Measurements from ENCODE around the gene GCK. TPM values are rescaled to one million over a fixed set of nuclear protein-coding genes. Genes with fewer than 3 reads are reported as not detected.

GCK gene
- total and polyA plus RNA-seq, 2 donors (not counting 1 experiment from before 2014, with no cell fraction given), result 0.22 to 0.24 TPM

DNA sequence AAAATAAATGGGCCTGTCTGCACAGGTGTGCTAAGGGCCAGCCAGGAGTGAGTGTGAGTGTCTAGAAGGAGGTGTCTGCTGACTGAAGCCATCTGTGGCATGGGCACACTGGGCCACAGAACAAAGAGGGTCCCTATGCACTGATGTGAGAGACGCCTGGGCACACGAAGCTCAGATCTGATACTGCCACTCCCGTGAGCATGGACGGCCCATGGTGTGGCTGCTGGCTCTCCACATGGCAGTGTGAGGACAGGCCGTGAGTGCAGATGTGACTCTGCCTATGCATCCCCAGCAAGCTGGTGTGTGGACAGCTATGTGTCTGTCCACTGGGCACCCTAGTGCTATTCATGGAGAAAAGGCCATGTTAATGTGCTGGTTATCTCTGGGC lies 35.3 kb downstream of the GCK start:
- no peak overlapping the region for H3K4me3 Mint-ChIP-seq
- intact Hi-C loops (cut with micrococcal nuclease), result no loop called here
- ChIA-PET CTCF (no interaction called here), POLR2A (no interaction called here)
- DNase-seq (no peak), ATAC-seq (ENCODE audit: low read depth) (no peak)
- no peaks in the 10 kb centered on the region for H3K9me3 Mint-ChIP-seq (ENCODE audit: insufficient read depth)
- H3K27me3 Mint-ChIP-seq, result no peaks in the 10 kb centered on the region
- H3K79me2 ChIP-seq (ENCODE audit: control insufficient read depth, insufficient read depth, low read length), result no peaks in the 10 kb centered on the region
- no peaks in the 10 kb centered on the region for H3K36me3 ChIP-seq (replicated peaks in 1 of 2; ENCODE audit: control extremely low read depth in 1 of 2, control insufficient read depth in 1 of 2, extremely low read depth in 1 of 2, insufficient read depth in 2 of 2, low read length in 1 of 2)
- H2AFZ ChIP-seq (ENCODE audit: insufficient read depth, low read depth, low read length, poor library complexity, severe bottlenecking), result no peak overlapping the region
- H3K27ac Mint-ChIP-seq, result no peak overlapping the region
- TF ChIP-seq EZH2 (IDR thresholded peaks at IDR 0.05; ENCODE audit: borderline replicate concordance, insufficient read depth, low read depth, low read length, poor library complexity, severe bottlenecking), result no peak
- TF ChIP-seq, protein P1, sequence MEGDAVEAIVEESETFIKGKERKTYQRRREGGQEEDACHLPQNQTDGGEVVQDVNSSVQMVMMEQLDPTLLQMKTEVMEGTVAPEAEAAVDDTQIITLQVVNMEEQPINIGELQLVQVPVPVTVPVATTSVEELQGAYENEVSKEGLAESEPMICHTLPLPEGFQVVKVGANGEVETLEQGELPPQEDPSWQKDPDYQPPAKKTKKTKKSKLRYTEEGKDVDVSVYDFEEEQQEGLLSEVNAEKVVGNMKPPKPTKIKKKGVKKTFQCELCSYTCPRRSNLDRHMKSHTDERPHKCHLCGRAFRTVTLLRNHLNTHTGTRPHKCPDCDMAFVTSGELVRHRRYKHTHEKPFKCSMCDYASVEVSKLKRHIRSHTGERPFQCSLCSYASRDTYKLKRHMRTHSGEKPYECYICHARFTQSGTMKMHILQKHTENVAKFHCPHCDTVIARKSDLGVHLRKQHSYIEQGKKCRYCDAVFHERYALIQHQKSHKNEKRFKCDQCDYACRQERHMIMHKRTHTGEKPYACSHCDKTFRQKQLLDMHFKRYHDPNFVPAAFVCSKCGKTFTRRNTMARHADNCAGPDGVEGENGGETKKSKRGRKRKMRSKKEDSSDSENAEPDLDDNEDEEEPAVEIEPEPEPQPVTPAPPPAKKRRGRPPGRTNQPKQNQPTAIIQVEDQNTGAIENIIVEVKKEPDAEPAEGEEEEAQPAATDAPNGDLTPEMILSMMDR (IDR thresholded peaks at IDR 0.05), result no peak
- H3K4me1 ChIP-seq (ENCODE audit: control insufficient read depth in 2 of 2, insufficient read depth in 2 of 2, low read length in 2 of 2), result peaks cover 0 to 11% of the 10 kb centered on the region in 2 donors
- H3K27me3 ChIP-seq (replicated peaks in 1 of 4; ENCODE audit: control extremely low read depth in 1 of 4, control insufficient read depth in 3 of 4, insufficient read depth in 4 of 4, low read length in 3 of 4), result no peaks in the 10 kb centered on the region
- H3K27ac ChIP-seq (ENCODE audit: low read length in 2 of 2), result no peak overlapping the region
- H3K9me3 ChIP-seq (ENCODE audit: control extremely low read depth in 1 of 3, control insufficient read depth in 2 of 3, insufficient read depth in 1 of 3, low read length in 2 of 3), result no peaks in the 10 kb centered on the region
- peaks cover 7% of the 10 kb centered on the region for H3K4me1 Mint-ChIP-seq
- no peak overlapping the region for H3K4me3 ChIP-seq (ENCODE audit: control extremely low read depth in 1 of 5, extremely low read depth in 1 of 5, insufficient read depth in 1 of 5, low read depth in 2 of 5, low read length in 4 of 5)
- no peaks in the 10 kb centered on the region for H4K20me1 ChIP-seq (ENCODE audit: control insufficient read depth, insufficient read depth, low read length, poor library complexity, severe bottlenecking)
- 96% methylated on average over 5 of the region's 5 CpGs for WGBS (ENCODE audit: insufficient coverage)
- no peak overlapping the region for H3K9ac ChIP-seq (ENCODE audit: low read length)
- H3K4me2 ChIP-seq (replicated peaks; ENCODE audit: low read depth, low read length, poor library complexity, severe bottlenecking), result no peak overlapping the region

DNA sequence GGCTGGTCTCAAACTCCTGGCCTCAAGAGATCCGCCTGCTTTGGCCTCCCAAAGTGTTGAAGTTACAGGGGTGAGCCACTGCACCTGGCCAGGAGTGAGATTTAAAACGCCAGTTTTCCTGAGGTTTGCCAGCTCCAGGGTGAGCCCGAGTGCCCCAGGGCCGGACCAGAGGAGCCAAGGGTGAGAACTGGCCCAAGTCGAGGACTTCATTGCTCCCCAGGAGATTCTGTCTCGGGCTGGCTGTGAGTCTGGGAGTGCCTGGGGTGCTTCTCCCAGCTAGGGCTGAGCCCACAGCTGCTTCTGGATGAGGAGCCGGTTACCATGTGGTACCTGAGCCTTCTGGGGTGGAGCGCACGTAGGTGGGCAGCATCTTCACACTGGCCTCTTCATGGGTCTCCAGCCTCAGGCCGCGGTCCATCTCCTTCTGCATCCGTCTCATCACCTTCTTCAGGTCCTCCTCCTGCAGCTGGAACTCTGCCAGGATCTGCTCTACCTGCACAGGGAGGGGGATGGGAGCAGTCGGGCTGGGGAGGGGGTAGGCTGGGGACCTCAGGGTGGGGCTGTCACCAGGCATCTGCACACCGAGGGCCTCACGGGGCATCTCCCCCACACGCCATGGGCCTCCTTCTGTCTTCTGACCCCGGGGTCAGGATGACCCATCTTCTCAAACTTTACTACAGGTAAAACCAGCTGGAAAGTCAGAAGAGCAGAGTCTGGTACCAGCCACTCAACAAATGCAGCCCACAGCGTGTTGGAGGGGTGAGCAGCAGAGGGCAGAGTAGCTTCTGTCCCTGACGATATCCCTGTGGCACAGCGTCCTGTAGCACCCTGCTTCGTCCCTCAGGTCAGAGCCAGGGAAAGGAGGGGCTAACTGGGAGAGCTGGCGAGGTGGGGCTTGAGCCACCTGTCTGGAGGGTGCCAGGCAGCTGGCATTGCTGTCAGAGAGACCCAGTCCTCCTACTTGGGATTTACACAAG lies 36.0 kb downstream of the GCK start:
- no peak for ATAC-seq (ENCODE audit: low read depth)
- TF ChIP-seq, protein P1 (IDR thresholded peaks at IDR 0.05), result no peak
- no peak for TF ChIP-seq EZH2 (IDR thresholded peaks at IDR 0.05; ENCODE audit: borderline replicate concordance, insufficient read depth, low read depth, low read length, poor library complexity, severe bottlenecking)
- no peaks in the 10 kb centered on the region for H3K27me3 ChIP-seq (replicated peaks in 1 of 4; ENCODE audit: control extremely low read depth in 1 of 4, control insufficient read depth in 3 of 4, insufficient read depth in 4 of 4, low read length in 3 of 4)
- H3K9me3 Mint-ChIP-seq (ENCODE audit: insufficient read depth), result no peaks in the 10 kb centered on the region
- WGBS (ENCODE audit: insufficient coverage), result 89% methylated on average over 17 of the region's 22 CpGs
- intact Hi-C loops (cut with micrococcal nuclease), result no loop called here
- peaks cover 7% of the 10 kb centered on the region for H3K4me1 Mint-ChIP-seq
- H3K27me3 Mint-ChIP-seq, result no peaks in the 10 kb centered on the region
- no peak overlapping the region for H3K9ac ChIP-seq (ENCODE audit: low read length)
- ChIA-PET POLR2A (interaction anchor here (0.5 kb wide), 1 partner anchor 804 kb away, joined by 4 read pairs; no protein-coding TSS in a partner anchor), CTCF (no interaction called here)
- H3K4me2 ChIP-seq (replicated peaks; ENCODE audit: low read depth, low read length, poor library complexity, severe bottlenecking), result no peak overlapping the region
- no peak overlapping the region for H3K27ac Mint-ChIP-seq
- no peak overlapping the region for H3K27ac ChIP-seq (ENCODE audit: low read length in 2 of 2)
- peaks cover 0 to 11% of the 10 kb centered on the region in 2 donors for H3K4me1 ChIP-seq (ENCODE audit: control insufficient read depth in 2 of 2, insufficient read depth in 2 of 2, low read length in 2 of 2)
- no peak overlapping the region for H2AFZ ChIP-seq (ENCODE audit: insufficient read depth, low read depth, low read length, poor library complexity, severe bottlenecking)
- H3K9me3 ChIP-seq (ENCODE audit: control extremely low read depth in 1 of 3, control insufficient read depth in 2 of 3, insufficient read depth in 1 of 3, low read length in 2 of 3), result no peaks in the 10 kb centered on the region
- H3K79me2 ChIP-seq (ENCODE audit: control insufficient read depth, insufficient read depth, low read length), result no peaks in the 10 kb centered on the region
- H3K4me3 Mint-ChIP-seq, result no peak overlapping the region
- H3K4me3 ChIP-seq (ENCODE audit: control extremely low read depth in 1 of 5, extremely low read depth in 1 of 5, insufficient read depth in 1 of 5, low read depth in 2 of 5, low read length in 4 of 5), result no peak overlapping the region
- H4K20me1 ChIP-seq (ENCODE audit: control insufficient read depth, insufficient read depth, low read length, poor library complexity, severe bottlenecking), result no peaks in the 10 kb centered on the region
- no peak for DNase-seq
- no peaks in the 10 kb centered on the region for H3K36me3 ChIP-seq (replicated peaks in 1 of 2; ENCODE audit: control extremely low read depth in 1 of 2, control insufficient read depth in 1 of 2, extremely low read depth in 1 of 2, insufficient read depth in 2 of 2, low read length in 1 of 2)
